T47D (cell line): ENCODE data around the gene GTF2I.
"Not testable (repeated sequence)": the region's sequence is repeated elsewhere in the genome, so short reads cannot be mapped to it uniquely, and the experiment has no call there.

Experiments
- DNase-seq, 2 experiments: peaks; one replicate each; pipeline versions ENCODE4 v3.0.0 to v3.0.0-alpha.2; 2011 to 2012; ENCODE audit warnings: low read depth in 1 of 2, low spot score in 1 of 2
- JUND ChIP-seq: IDR thresholded peaks from 2 replicates; pipeline ENCODE4 v1.6.1; 2012; ENCODE audit warnings: low read depth
- in situ Hi-C: cut with HindIII; loops from 2 replicates; pipeline ENCODE4 v1.10.0; 2016; ENCODE audit warnings: low sequenced_read_pairs, low pct_unique_long_range_greater_than_20kb

The GTF2I gene

GRCh38 chr7:74637745-74638144 is 19.8 kb upstream of the GTF2I start:
- in situ Hi-C loops, result no loop called here
- no peak for DNase-seq
- TF ChIP-seq JUND, result no peak

GRCh38 chr7:74650055-74650454 is 7.5 kb upstream of the GTF2I start:
- in situ Hi-C loops, DNase-seq: not testable (repeated sequence)

- in situ Hi-C loops, DNase-seq: not testable (repeated sequence)
Measured at GRCh38 chr7:74650493-74651132, 6.9 kb upstream of the GTF2I start.

- in situ Hi-C loops, DNase-seq: not testable (repeated sequence)
Measured at GRCh38 chr7:74651133-74651504, 6.4 kb upstream of the GTF2I start.

GRCh38 chr7:74653686-74654181 is 3.8 kb upstream of the GTF2I start:
- DNase-seq, result no peak
- no peak for TF ChIP-seq JUND
- in situ Hi-C loops, result no loop called here

- no peak for DNase-seq
- no peak for TF ChIP-seq JUND
- in situ Hi-C loops, result no loop called here
Measured at GRCh38 chr7:74654811-74655210, 2.7 kb upstream of the GTF2I start.

- no peak for TF ChIP-seq JUND
- in situ Hi-C loops, result no loop called here
- DNase-seq, result no peak
Measured at GRCh38 chr7:74655324-74655723, 2.2 kb upstream of the GTF2I start.

- in situ Hi-C loops, result no loop called here
- no peak for TF ChIP-seq JUND
- DNase-seq, result no peak
Measured at GRCh38 chr7:74655768-74656440, 1.6 kb upstream of the GTF2I start.

- no peak for TF ChIP-seq JUND
- in situ Hi-C loops, result no loop called here
- peak; percentile 57 to 69 for DNase-seq
Measured at GRCh38 chr7:74656441-74656836, 1.1 kb upstream of the GTF2I start.

- peak; percentile 94 to 98 for DNase-seq
- in situ Hi-C loops, result no loop called here
- no peak for TF ChIP-seq JUND
Measured at GRCh38 chr7:74656837-74657691, 454 bp upstream of the GTF2I start.

- no peak for TF ChIP-seq JUND
- peak; percentile 99 for DNase-seq
- in situ Hi-C loops, result no loop called here
Measured at GRCh38 chr7:74658178-74659004, 873 bp downstream of the GTF2I start.

- in situ Hi-C loops, DNase-seq: not testable (repeated sequence)
Measured at GRCh38 chr7:74660202-74660601, 2.7 kb downstream of the GTF2I start.

- DNase-seq, result peak in 1 of 2 experiments; percentile 20
- in situ Hi-C loops, result not testable (repeated sequence)
Measured at GRCh38 chr7:74661836-74662794, 4.6 kb downstream of the GTF2I start.
